Ectodermal cell (in vitro differentiated cells): ENCODE results near the gene GRAP.

Experiments
- H3K27ac ChIP-seq: 2 replicates; pipeline ENCODE4 v1.7.0; 2013; ENCODE audit warnings: mild to moderate bottlenecking, low read depth, low read length; ENCODE audit not compliant: insufficient read depth, poor library complexity, severe bottlenecking
- H3K27me3 ChIP-seq: 2 replicates; pipeline ENCODE4 v1.7.0; 2013; ENCODE audit warnings: mild to moderate bottlenecking, low read length; ENCODE audit not compliant: insufficient read depth, control insufficient read depth, poor library complexity, severe bottlenecking
- H3K36me3 ChIP-seq: one replicate; pipeline ENCODE4 v1.7.0; 2013; ENCODE audit warnings: low read length; ENCODE audit not compliant: control insufficient read depth, insufficient read depth
- H3K4me1 ChIP-seq: one replicate; pipeline ENCODE4 v1.7.0; 2013; ENCODE audit warnings: low read length; ENCODE audit not compliant: control insufficient read depth, insufficient read depth
- H3K4me3 ChIP-seq: 2 replicates; pipeline ENCODE4 v1.7.0; 2013; ENCODE audit warnings: low read depth, low read length, control low read depth; ENCODE audit not compliant: insufficient read depth
- H3K9me3 ChIP-seq: 2 replicates; pipeline ENCODE4 v1.7.0; 2013; ENCODE audit warnings: mild to moderate bottlenecking, low read length, moderate library complexity; ENCODE audit not compliant: control insufficient read depth
- WGBS, 2 experiments: methylation state at CpG; one replicate each; pipeline ENCODE4 v1.1.7; 2013; ENCODE audit warnings: missing lambda C conversion rate in 2 of 2; 5-methylcytosine and 5-hydroxymethylcytosine counted together

The GRAP gene

GRCh38 chr17:19017804-19018599 is 28.8 kb downstream of the GRAP start:
- H3K27ac ChIP-seq, result no peak overlapping the region
- H3K9me3 ChIP-seq, result no peaks in the 10 kb centered on the region
- H3K4me3 ChIP-seq, result no peak overlapping the region
- H3K27me3 ChIP-seq, result no peaks in the 10 kb centered on the region
- H3K36me3 ChIP-seq, result no peaks in the 10 kb centered on the region
- 93 to 94% methylated on average over 15 of the region's 16 CpGs for WGBS, 2 experiments
- H3K4me1 ChIP-seq, result no peaks in the 10 kb centered on the region

- no peaks in the 10 kb centered on the region for H3K36me3 ChIP-seq
- no peaks in the 10 kb centered on the region for H3K4me1 ChIP-seq
- WGBS, 2 experiments, result 89% methylated on average over 12 of the region's 12 CpGs
- H3K27me3 ChIP-seq, result no peaks in the 10 kb centered on the region
- no peak overlapping the region for H3K27ac ChIP-seq
- no peaks in the 10 kb centered on the region for H3K9me3 ChIP-seq
- H3K4me3 ChIP-seq, result no peak overlapping the region
These were observed 29.4 kb downstream of the GRAP start for GRCh38 chr17:19017401-19017800.

- no peak overlapping the region for H3K27ac ChIP-seq
- H3K4me3 ChIP-seq, result no peak overlapping the region
- H3K9me3 ChIP-seq, result no peaks in the 10 kb centered on the region
- no peaks in the 10 kb centered on the region for H3K4me1 ChIP-seq
- WGBS, 2 experiments, result 93 to 94% methylated on average over 7 of the region's 7 CpGs
- no peaks in the 10 kb centered on the region for H3K36me3 ChIP-seq
- H3K27me3 ChIP-seq, result no peaks in the 10 kb centered on the region
These were observed 29.9 kb downstream of the GRAP start for GRCh38 chr17:19016881-19017280.

- H3K27ac ChIP-seq, result no peak overlapping the region
- no peaks in the 10 kb centered on the region for H3K9me3 ChIP-seq
- 93 to 96% methylated on average over 8 of the region's 8 CpGs for WGBS, 2 experiments
- H3K27me3 ChIP-seq, result no peaks in the 10 kb centered on the region
- H3K4me3 ChIP-seq, result no peak overlapping the region
- no peaks in the 10 kb centered on the region for H3K4me1 ChIP-seq
- no peaks in the 10 kb centered on the region for H3K36me3 ChIP-seq
These were observed 30.5 kb downstream of the GRAP start for GRCh38 chr17:19016297-19016696.

- Histone ChIP-seq H3K27me3 (no peaks in the 10 kb centered on the region), H3K4me1 (peaks cover 5% of the 10 kb centered on the region), H3K4me3 (no peak overlapping the region), H3K36me3 (no peaks in the 10 kb centered on the region), H3K27ac (no peak overlapping the region), H3K9me3 (no peaks in the 10 kb centered on the region)
- WGBS, 2 experiments, result 88 to 91% methylated on average over 7 of the region's 7 CpGs
These were observed 31.3 kb downstream of the GRAP start for GRCh38 chr17:19015428-19015827.

- 89 to 92% methylated on average over 28 to 29 of the region's 29 CpGs for WGBS, 2 experiments
- Histone ChIP-seq H3K27ac (no peak overlapping the region), H3K9me3 (no peaks in the 10 kb centered on the region)
These were observed 32.0 kb downstream of the GRAP start for GRCh38 chr17:19014628-19015215.

GRCh38 chr17:19013806-19014627 is 32.7 kb downstream of the GRAP start:
- Histone ChIP-seq H3K4me1 (peaks cover 5% of the 10 kb centered on the region), H3K27me3 (no peaks in the 10 kb centered on the region), H3K4me3 (no peak overlapping the region), H3K36me3 (no peaks in the 10 kb centered on the region), H3K9me3 (no peaks in the 10 kb centered on the region), H3K27ac (no peak overlapping the region)
- 92 to 94% methylated on average over 11 of the region's 11 CpGs for WGBS, 2 experiments

More at GRCh38 chr17:19014628-19015215, 32.0 kb downstream of the GRAP start:
- Histone ChIP-seq H3K4me3 (no peak overlapping the region), H3K4me1 (peaks cover 5% of the 10 kb centered on the region), H3K36me3 (no peaks in the 10 kb centered on the region), H3K27me3 (no peaks in the 10 kb centered on the region)

GRCh38 chr17:19013226-19013625 is 33.5 kb downstream of the GRAP start:
- no peaks in the 10 kb centered on the region for H3K27me3 ChIP-seq
- WGBS, 2 experiments, result 94 to 95% methylated on average over 12 of the region's 12 CpGs
- H3K27ac ChIP-seq, result no peak overlapping the region

GRCh38 chr17:19012171-19013080 is 34.3 kb downstream of the GRAP start:
- WGBS, 2 experiments, result 91 to 92% methylated on average over 22 of the region's 22 CpGs
- Histone ChIP-seq H3K9me3 (no peaks in the 10 kb centered on the region), H3K36me3 (no peaks in the 10 kb centered on the region), H3K27me3 (no peaks in the 10 kb centered on the region), H3K4me3 (no peak overlapping the region), H3K4me1 (peaks cover 5% of the 10 kb centered on the region), H3K27ac (no peak overlapping the region)

More at GRCh38 chr17:19013226-19013625, 33.5 kb downstream of the GRAP start:
- H3K4me3 ChIP-seq, result no peak overlapping the region
- H3K36me3 ChIP-seq, result no peaks in the 10 kb centered on the region
- peaks cover 5% of the 10 kb centered on the region for H3K4me1 ChIP-seq
- H3K9me3 ChIP-seq, result no peaks in the 10 kb centered on the region
